ENCODE results near the gene RNGTT. TPM values are rescaled to one million over a fixed set of nuclear protein-coding genes. Genes with fewer than 3 reads are reported as not detected.

RNGTT gene
- total RNA-seq, 2 experiments from 2014 or later, result 11.6 to 12.4 TPM

DNA sequence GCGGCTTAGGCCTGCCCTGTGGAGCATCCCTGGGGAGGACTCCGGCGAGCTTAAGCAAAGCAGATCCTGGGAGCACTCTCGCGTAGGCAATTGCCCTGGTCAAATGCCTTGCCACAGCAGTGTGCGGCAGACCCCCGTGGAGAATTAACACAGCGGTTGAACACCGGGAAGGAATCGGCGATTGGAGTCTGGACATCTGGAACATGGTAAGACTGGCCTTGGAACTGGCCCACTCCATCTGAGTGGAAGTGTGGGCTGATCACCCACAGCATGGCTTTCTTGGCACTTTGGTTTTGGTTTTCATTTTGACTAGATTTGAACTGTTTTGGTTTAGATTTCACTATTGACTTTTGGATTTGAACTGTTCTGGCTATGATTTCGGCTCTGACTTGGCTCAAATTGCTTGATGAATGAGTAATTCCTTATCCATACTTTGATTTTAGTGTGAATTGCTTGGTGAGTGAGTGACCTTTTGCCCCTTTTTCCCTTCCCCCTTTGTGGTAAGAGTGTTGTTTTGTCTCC lies 300.7 kb downstream of the RNGTT start:
- Histone ChIP-seq H3K9me3 (ENCODE audit: control insufficient read depth in 1 of 2, insufficient read depth in 1 of 2, low read length in 2 of 2) (peaks cover 32 to 48% of the 10 kb centered on the region in 2 experiments), H3K27me3 (ENCODE audit: control insufficient read depth in 1 of 2, insufficient read depth in 2 of 2, low read length in 2 of 2) (no peaks in the 10 kb centered on the region), H3K36me3 (ENCODE audit: insufficient read depth, low read length) (peaks cover 3% of the 10 kb centered on the region), H3K27ac (ENCODE audit: low read depth in 1 of 2, low read length in 2 of 2) (no peak overlapping the region), H3K4me3 (ENCODE audit: low read length) (no peak overlapping the region), H3K4me1 (ENCODE audit: insufficient read depth, low read length) (no peaks in the 10 kb centered on the region)
- ChIA-PET POLR2A (no interaction called here), CTCF (interaction anchor here (0.6 kb wide), 1 partner anchor 279 kb away, joined by 3 read pairs; no protein-coding TSS in a partner anchor)
- TF ChIP-seq CTCF (IDR thresholded peaks at IDR 0.05), result no peak
- Mint-ChIP-seq H3K27me3 (no peaks in the 10 kb centered on the region), H3K9me3 (peaks cover 25% of the 10 kb centered on the region), H3K4me1 (ENCODE audit: low read depth) (peaks cover 5% of the 10 kb centered on the region), H3K27ac (no peak overlapping the region), H3K4me3 (no peak overlapping the region), H3K36me3 (ENCODE audit: low read depth) (peaks cover 99% of the 10 kb centered on the region)
- DNase-seq (no peak), ATAC-seq (ENCODE audit: poor library complexity) (no peak)
- intact Hi-C loops (cut with DNase I, micrococcal nuclease), result no loop called here

DNA sequence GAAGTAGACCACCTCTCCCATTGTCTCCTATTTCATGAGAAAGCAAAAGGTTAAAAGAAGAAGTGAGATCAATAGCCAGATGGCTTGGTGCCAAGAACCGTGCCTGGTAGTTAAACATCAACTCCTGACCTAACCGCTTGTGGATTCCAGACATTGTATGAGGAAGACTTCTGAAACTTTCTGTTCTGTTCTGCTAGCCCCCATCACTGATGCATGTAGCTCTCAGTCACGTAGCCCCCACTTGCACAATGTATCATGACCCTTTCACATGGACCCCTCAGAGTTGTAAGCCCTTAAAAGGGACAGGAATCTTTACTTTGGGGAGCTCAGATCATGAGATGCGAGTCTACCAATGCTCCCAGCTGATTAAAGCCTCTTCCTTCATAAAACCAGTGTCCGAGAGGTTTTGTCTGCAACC lies 301.2 kb downstream of the RNGTT start:
- H3K9me3 ChIP-seq (ENCODE audit: control insufficient read depth in 1 of 2, insufficient read depth in 1 of 2, low read length in 2 of 2), result peaks cover 37 to 48% of the 10 kb centered on the region in 2 experiments
- Mint-ChIP-seq H3K27me3 (no peaks in the 10 kb centered on the region), H3K27ac (no peak overlapping the region), H3K9me3 (peaks cover 25% of the 10 kb centered on the region), H3K36me3 (ENCODE audit: low read depth) (peaks cover 100% of the 10 kb centered on the region), H3K4me1 (ENCODE audit: low read depth) (peaks cover 5% of the 10 kb centered on the region), H3K4me3 (no peak overlapping the region)
- no peak for DNase-seq
- ATAC-seq (ENCODE audit: poor library complexity), result no peak
- H3K27me3 ChIP-seq (ENCODE audit: control insufficient read depth in 1 of 2, insufficient read depth in 2 of 2, low read length in 2 of 2), result no peaks in the 10 kb centered on the region
- peaks cover 5% of the 10 kb centered on the region for H3K36me3 ChIP-seq (ENCODE audit: insufficient read depth, low read length)
- intact Hi-C loops (cut with DNase I, micrococcal nuclease), result no loop called here
- TF ChIP-seq CTCF (IDR thresholded peaks at IDR 0.05), result no peak
- no peaks in the 10 kb centered on the region for H3K4me1 ChIP-seq (ENCODE audit: insufficient read depth, low read length)
- POLR2A ChIA-PET, result no interaction called here
- CTCF ChIA-PET, result no interaction called here
- no peak overlapping the region for H3K27ac ChIP-seq (ENCODE audit: low read depth in 1 of 2, low read length in 2 of 2)
- no peak overlapping the region for H3K4me3 ChIP-seq (ENCODE audit: low read length)

GRCh38 chr6:88661136-88661535 lies 302.3 kb downstream of the RNGTT start:
- Histone ChIP-seq H3K27me3 (ENCODE audit: control insufficient read depth in 1 of 2, insufficient read depth in 2 of 2, low read length in 2 of 2) (no peaks in the 10 kb centered on the region), H3K9me3 (ENCODE audit: control insufficient read depth in 1 of 2, insufficient read depth in 1 of 2, low read length in 2 of 2) (peaks cover 37 to 48% of the 10 kb centered on the region in 2 experiments), H3K36me3 (ENCODE audit: insufficient read depth, low read length) (peaks cover 2% of the 10 kb centered on the region), H3K27ac (ENCODE audit: low read depth in 1 of 2, low read length in 2 of 2) (no peak overlapping the region), H3K4me3 (ENCODE audit: low read length) (no peak overlapping the region), H3K4me1 (ENCODE audit: insufficient read depth, low read length) (no peaks in the 10 kb centered on the region)
- no peak for DNase-seq
- Mint-ChIP-seq H3K9me3 (peaks cover 25% of the 10 kb centered on the region), H3K4me1 (ENCODE audit: low read depth) (peaks cover 5% of the 10 kb centered on the region), H3K4me3 (no peak overlapping the region), H3K27ac (no peak overlapping the region), H3K36me3 (ENCODE audit: low read depth) (peaks cover 100% of the 10 kb centered on the region), H3K27me3 (no peaks in the 10 kb centered on the region)
- no peak for TF ChIP-seq CTCF (IDR thresholded peaks at IDR 0.05)
- no peak for ATAC-seq (ENCODE audit: poor library complexity)
- POLR2A ChIA-PET, result no interaction called here
- CTCF ChIA-PET, result no interaction called here
- intact Hi-C loops (cut with DNase I, micrococcal nuclease), result no loop called here

Measured in CD4-positive, alpha-beta T cell (primary cell).